MCF 10A (cell line): Measurements from ENCODE around the gene LDLRAD4. TPM values are rescaled to one million over a fixed set of nuclear protein-coding genes. Genes with fewer than 3 reads are reported as not detected.

Experiments used
- BruUV-seq: library from RNA; stranded (reverse); fragments of 400-500 nt; replicated peaks from 2 replicates; lab custom pipeline; 2021; lab: Mats Ljungman, UMichigan
- CTCF ChIA-PET: fragments of 300-600 bp; sonication (Branson Sonifier 250); formaldehyde crosslinking; extraction: SDS; loops from one replicate; lab custom pipeline; 2021; ENCODE audit warnings: antibody characterized with exemption, inconsistent platforms; lab: Yijun Ruan, JAX
- POLR2A ChIA-PET: fragments of 300-600, 350-650 bp; sonication (Branson Sonifier 250); formaldehyde crosslinking; extraction: SDS; loops from one replicate; lab custom pipeline; 2020; ENCODE audit warnings: antibody characterized with exemption, inconsistent platforms; lab: Yijun Ruan, JAX
- DNase-seq: peaks from one replicate; pipeline ENCODE4 v3.0.0-alpha.2; 2018; ENCODE audit not compliant: unreplicated experiment
- H3K27ac Mint-ChIP-seq: one replicate; pipeline ENCODE4 v1.8.0; 2022; ENCODE audit warnings: mild to moderate bottlenecking, low read depth, mixed read lengths; ENCODE audit not compliant: unreplicated experiment
- H3K27me3 Mint-ChIP-seq: one replicate; pipeline ENCODE4 v1.8.0; 2022; ENCODE audit warnings: mixed read lengths; ENCODE audit not compliant: insufficient read depth, unreplicated experiment
- H3K36me3 Mint-ChIP-seq: one replicate; pipeline ENCODE4 v1.8.0; 2022; ENCODE audit warnings: mild to moderate bottlenecking, moderate library complexity, mixed read lengths; ENCODE audit not compliant: insufficient read depth, unreplicated experiment
- H3K4me1 Mint-ChIP-seq: one replicate; pipeline ENCODE4 v1.8.0; 2022; ENCODE audit warnings: mixed read lengths; ENCODE audit not compliant: insufficient read depth, unreplicated experiment
- H3K4me3 Mint-ChIP-seq: one replicate; pipeline ENCODE4 v1.8.0; 2022; ENCODE audit warnings: mild to moderate bottlenecking, moderate library complexity, mixed read lengths; ENCODE audit not compliant: unreplicated experiment
- H3K9me3 Mint-ChIP-seq: one replicate; pipeline ENCODE4 v1.8.0; 2022; ENCODE audit warnings: mixed read lengths; ENCODE audit not compliant: unreplicated experiment
- CTCF ChIP-seq: fragments of 200-600 bp; IDR thresholded peaks from one replicate; pipeline ENCODE4 v1.8.0; 2022; ENCODE audit warnings: antibody characterized with exemption, mild to moderate bottlenecking; ENCODE audit not compliant: unreplicated experiment
- intact Hi-C: fragments of 100-400 bp; cut with micrococcal nuclease; formaldehyde crosslinking; loops from 2 replicates; pipeline ENCODE4 v1.14.1; 2022
- total RNA-seq: library from RNA; stranded (reverse); gene quantifications from 2 replicates; pipeline ENCODE4 v1.2.3, GENCODE V29; 2022

Gene LDLRAD4
- total RNA-seq, 1 experiment from 2014 or later, result not detected

GRCh38 chr18:13502585-13502984 lies 284.0 kb downstream of the LDLRAD4 start:
- intact Hi-C loops, result no loop called here
- no peak overlapping the region for H3K27ac Mint-ChIP-seq
- H3K4me3 Mint-ChIP-seq, result no peak overlapping the region
- DNase-seq, result no peak
- CTCF ChIA-PET, result no interaction called here
- H3K27me3 Mint-ChIP-seq, result no peaks in the 10 kb centered on the region
- peaks cover 5% of the 10 kb centered on the region for H3K36me3 Mint-ChIP-seq
- POLR2A ChIA-PET, result no interaction called here
- peaks cover 17% of the 10 kb centered on the region for H3K4me1 Mint-ChIP-seq
- TF ChIP-seq CTCF, result no peak
- no TSS peak for BruUV-seq
- peaks cover 14% of the 10 kb centered on the region for H3K9me3 Mint-ChIP-seq

- peaks cover 5% of the 10 kb centered on the region for H3K36me3 Mint-ChIP-seq
- CTCF ChIA-PET, result no interaction called here
Measured at GRCh38 chr18:13503836-13504235, 285.3 kb downstream of the LDLRAD4 start.

GRCh38 chr18:13505780-13506345 lies 287.3 kb downstream of the LDLRAD4 start:
- intact Hi-C loops, result no loop called here
- no TSS peak for BruUV-seq
- DNase-seq, result no peak
- Mint-ChIP-seq H3K27me3 (peaks cover 14% of the 10 kb centered on the region), H3K4me1 (peaks cover 11% of the 10 kb centered on the region), H3K36me3 (no peaks in the 10 kb centered on the region), H3K27ac (no peak overlapping the region), H3K9me3 (no peaks in the 10 kb centered on the region), H3K4me3 (no peak overlapping the region)
- ChIA-PET CTCF (interaction anchor here (0.7 kb wide), 1 partner anchor 9 kb away, joined by 3 read pairs; no protein-coding TSS in a partner anchor), POLR2A (interaction anchor here (0.6 kb wide), 1 partner anchor 19 kb away, joined by 3 read pairs; no protein-coding TSS in a partner anchor)
- TF ChIP-seq CTCF, result no peak

More at GRCh38 chr18:13503836-13504235, 285.3 kb downstream of the LDLRAD4 start:
- Mint-ChIP-seq H3K27ac (no peak overlapping the region), H3K4me1 (peaks cover 17% of the 10 kb centered on the region), H3K27me3 (no peaks in the 10 kb centered on the region), H3K9me3 (peaks cover 14% of the 10 kb centered on the region), H3K4me3 (no peak overlapping the region)
- POLR2A ChIA-PET, result no interaction called here
- intact Hi-C loops, result no loop called here
- no peak for DNase-seq
- TF ChIP-seq CTCF, result no peak
- no TSS peak for BruUV-seq

GRCh38 chr18:13510594-13510993 lies 292.0 kb downstream of the LDLRAD4 start:
- Mint-ChIP-seq H3K27me3 (peaks cover 18% of the 10 kb centered on the region), H3K4me3 (no peak overlapping the region), H3K9me3 (no peaks in the 10 kb centered on the region), H3K36me3 (no peaks in the 10 kb centered on the region), H3K27ac (no peak overlapping the region), H3K4me1 (no peaks in the 10 kb centered on the region)
- intact Hi-C loops, result no loop called here
- no peak for DNase-seq
- CTCF ChIA-PET, result no interaction called here
- TF ChIP-seq CTCF, result no peak
- POLR2A ChIA-PET, result no interaction called here
- no TSS peak for BruUV-seq
